Epithelial cell of proximal tubule (primary cell): ENCODE measurements around the gene PSMC1. TPM values are rescaled to one million over a fixed set of nuclear protein-coding genes. Genes with fewer than 3 reads are reported as not detected.

ENCODE experiments used
- DNase-seq: peaks from one replicate; pipeline ENCODE4 v3.0.0-alpha.2; 2011; ENCODE audit warnings: low read depth
- H3K4me3 ChIP-seq: 2 replicates; pipeline ENCODE4 v1.5.1; 2011; ENCODE audit warnings: low read depth, mild to moderate bottlenecking, low read length
- total RNA-seq: library from RNA; depleted of rRNA; stranded (reverse); fragments of >200 nt; gene quantifications from 2 replicates; pipeline ENCODE4 v1.2.3, GENCODE V29; 2015
- TF ChIP-seq, protein P1 (sequence below): conservative IDR thresholded peaks from 2 replicates; pipeline ENCODE4 v1.5.1; 2012; ENCODE audit warnings: low read depth, mild to moderate bottlenecking, low read length

Gene PSMC1
- total RNA-seq, 1 donor from 2014 or later, result 158 TPM

GRCh38 chr14:90287791-90288190 lies 31.4 kb downstream of the PSMC1 start:
- no peak for DNase-seq
- TF ChIP-seq, protein P1, sequence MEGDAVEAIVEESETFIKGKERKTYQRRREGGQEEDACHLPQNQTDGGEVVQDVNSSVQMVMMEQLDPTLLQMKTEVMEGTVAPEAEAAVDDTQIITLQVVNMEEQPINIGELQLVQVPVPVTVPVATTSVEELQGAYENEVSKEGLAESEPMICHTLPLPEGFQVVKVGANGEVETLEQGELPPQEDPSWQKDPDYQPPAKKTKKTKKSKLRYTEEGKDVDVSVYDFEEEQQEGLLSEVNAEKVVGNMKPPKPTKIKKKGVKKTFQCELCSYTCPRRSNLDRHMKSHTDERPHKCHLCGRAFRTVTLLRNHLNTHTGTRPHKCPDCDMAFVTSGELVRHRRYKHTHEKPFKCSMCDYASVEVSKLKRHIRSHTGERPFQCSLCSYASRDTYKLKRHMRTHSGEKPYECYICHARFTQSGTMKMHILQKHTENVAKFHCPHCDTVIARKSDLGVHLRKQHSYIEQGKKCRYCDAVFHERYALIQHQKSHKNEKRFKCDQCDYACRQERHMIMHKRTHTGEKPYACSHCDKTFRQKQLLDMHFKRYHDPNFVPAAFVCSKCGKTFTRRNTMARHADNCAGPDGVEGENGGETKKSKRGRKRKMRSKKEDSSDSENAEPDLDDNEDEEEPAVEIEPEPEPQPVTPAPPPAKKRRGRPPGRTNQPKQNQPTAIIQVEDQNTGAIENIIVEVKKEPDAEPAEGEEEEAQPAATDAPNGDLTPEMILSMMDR, result no peak
- H3K4me3 ChIP-seq, result no peak overlapping the region

- no peak for DNase-seq
- TF ChIP-seq, protein P1, result no peak
Observed at GRCh38 chr14:90288651-90289355, 32.5 kb downstream of the PSMC1 start.

DNA sequence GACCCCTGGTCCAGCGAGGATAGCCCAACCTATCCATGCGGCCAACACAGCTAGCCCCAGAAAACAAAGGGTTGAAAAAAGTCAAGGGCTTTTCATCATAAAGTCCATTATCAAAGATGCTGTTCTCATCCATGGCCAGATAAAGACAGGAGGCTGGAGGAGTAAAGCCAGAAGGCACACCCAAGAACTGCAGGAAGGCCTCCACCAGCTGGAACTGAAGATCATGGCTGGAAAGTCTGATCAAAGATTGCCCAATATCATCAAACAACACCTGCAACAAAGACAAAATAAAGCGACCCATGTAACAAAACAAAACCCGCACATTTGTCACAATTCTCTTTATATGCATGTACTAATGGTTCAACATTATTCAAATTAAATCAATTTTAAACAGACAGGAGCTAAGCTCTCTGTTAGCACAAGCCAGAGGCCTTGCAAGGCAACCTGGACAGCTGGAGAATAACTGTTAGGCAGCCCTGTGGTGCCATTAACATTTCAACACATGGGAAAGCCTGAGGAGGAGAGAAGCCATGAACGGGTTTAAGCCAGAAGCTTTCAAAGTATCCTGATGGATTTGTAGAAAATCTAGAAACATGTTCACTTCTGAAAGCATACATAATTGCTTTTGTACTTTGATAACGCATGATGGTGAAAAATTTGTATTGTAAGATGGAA lies 34.1 kb downstream of the PSMC1 start:
- no peak for DNase-seq
- TF ChIP-seq, protein P1, result no peak
- H3K4me3 ChIP-seq, result no peak overlapping the region

More at GRCh38 chr14:90288651-90289355, 32.5 kb downstream of the PSMC1 start:
- H3K4me3 ChIP-seq, result no peak overlapping the region

DNA sequence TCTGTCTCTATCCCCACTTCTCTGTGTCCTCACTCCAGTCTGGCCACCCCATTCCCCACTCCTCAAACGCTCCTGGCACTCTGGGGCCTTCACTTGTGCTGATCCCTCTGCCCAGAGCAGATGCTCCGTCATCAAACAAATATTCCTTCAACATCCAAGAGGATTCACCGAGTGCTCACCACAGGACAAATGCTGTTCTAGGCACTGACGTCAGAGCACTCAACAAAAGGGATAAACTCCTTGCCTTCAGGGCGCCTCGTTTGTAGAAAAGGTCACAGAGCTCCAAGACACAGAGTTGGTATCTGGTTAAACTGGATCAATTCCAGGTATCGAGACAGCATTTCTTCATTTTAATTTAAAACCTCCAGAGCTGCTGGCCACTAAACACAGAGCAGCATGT lies 35.3 kb downstream of the PSMC1 start:
- TF ChIP-seq, protein P1, result no peak
- DNase-seq, result no peak

GRCh38 chr14:90293766-90294730 lies 37.7 kb downstream of the PSMC1 start:
- DNase-seq, result no peak
- TF ChIP-seq, protein P1, result peak; percentile 12
- no peak overlapping the region for H3K4me3 ChIP-seq

More for the DNA sequence above, 35.3 kb downstream of the PSMC1 start:
- no peak overlapping the region for H3K4me3 ChIP-seq

- TF ChIP-seq, protein P1, result no peak
- H3K4me3 ChIP-seq, result no peak overlapping the region
Observed at GRCh38 chr14:90294872-90295271, 38.5 kb downstream of the PSMC1 start.

More at GRCh38 chr14:90294872-90295271, 38.5 kb downstream of the PSMC1 start:
- no peak for DNase-seq
